Cardiac fibroblast (primary cell): ENCODE results near the gene PAPOLG.

Source experiments
- DNase-seq, 2 donors: peaks; one replicate each; pipeline versions ENCODE4 v3.0.0 to v3.0.0-alpha.2; 2010; ENCODE audit warnings: low read depth in 2 of 2
- H3K4me3 ChIP-seq, 2 donors: replicated peaks in 1 of 2; 1 replicate in 1 of 2; 2 replicates in 1 of 2; pipeline ENCODE4 v1.5.1; 2011; ENCODE audit warnings: low read depth in 2 of 2, low read length in 2 of 2, mild to moderate bottlenecking in 2 of 2, moderate library complexity in 1 of 2
- CTCF ChIP-seq: IDR thresholded peaks from one replicate; pipeline ENCODE4 v1.5.1; 2011; ENCODE audit warnings: low read depth, mild to moderate bottlenecking, low read length, inconsistent platforms

PAPOLG gene

GRCh38 chr2:60771508-60771907, 15.4 kb downstream of the PAPOLG start:
- no peak for DNase-seq
- no peak for TF ChIP-seq CTCF
- no peak overlapping the region for H3K4me3 ChIP-seq

GRCh38 chr2:60775048-60775639, 19.1 kb downstream of the PAPOLG start:
- H3K4me3 ChIP-seq = no peak overlapping the region
- TF ChIP-seq CTCF = no peak
- no peak for DNase-seq

- no peak for DNase-seq
- TF ChIP-seq CTCF = no peak
- H3K4me3 ChIP-seq = no peak overlapping the region
These were observed 22.3 kb downstream of the PAPOLG start for GRCh38 chr2:60778352-60778751.

GRCh38 chr2:60779426-60779825, 23.4 kb downstream of the PAPOLG start:
- TF ChIP-seq CTCF = no peak
- H3K4me3 ChIP-seq = no peak overlapping the region
- DNase-seq = no peak

- no peak for DNase-seq
- no peak overlapping the region for H3K4me3 ChIP-seq
These were observed 24.7 kb downstream of the PAPOLG start for GRCh38 chr2:60780721-60781120.

DNA sequence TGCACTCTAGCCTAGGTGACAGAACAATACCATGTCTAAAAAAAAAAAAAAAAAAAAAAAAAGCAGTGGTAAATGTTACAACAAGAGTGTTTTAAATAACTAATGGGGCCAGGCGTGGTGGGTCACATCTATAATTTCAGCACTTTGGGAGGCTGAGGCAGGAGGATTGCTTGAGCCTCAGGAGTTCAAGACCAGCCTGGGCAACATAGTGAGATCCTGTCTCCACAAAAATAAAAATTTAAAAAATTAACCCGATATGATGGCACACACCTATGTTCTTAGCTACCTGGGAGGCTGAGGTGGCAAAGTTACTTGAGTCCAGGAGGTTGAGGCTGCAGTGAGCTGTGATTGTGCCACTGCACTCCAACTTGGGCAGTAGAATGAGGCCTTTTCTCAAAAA, 37.1 kb downstream of the PAPOLG start:
- H3K4me3 ChIP-seq = no peak overlapping the region
- no peak for TF ChIP-seq CTCF
- no peak for DNase-seq

More at GRCh38 chr2:60780721-60781120, 24.7 kb downstream of the PAPOLG start:
- TF ChIP-seq CTCF = no peak

DNA sequence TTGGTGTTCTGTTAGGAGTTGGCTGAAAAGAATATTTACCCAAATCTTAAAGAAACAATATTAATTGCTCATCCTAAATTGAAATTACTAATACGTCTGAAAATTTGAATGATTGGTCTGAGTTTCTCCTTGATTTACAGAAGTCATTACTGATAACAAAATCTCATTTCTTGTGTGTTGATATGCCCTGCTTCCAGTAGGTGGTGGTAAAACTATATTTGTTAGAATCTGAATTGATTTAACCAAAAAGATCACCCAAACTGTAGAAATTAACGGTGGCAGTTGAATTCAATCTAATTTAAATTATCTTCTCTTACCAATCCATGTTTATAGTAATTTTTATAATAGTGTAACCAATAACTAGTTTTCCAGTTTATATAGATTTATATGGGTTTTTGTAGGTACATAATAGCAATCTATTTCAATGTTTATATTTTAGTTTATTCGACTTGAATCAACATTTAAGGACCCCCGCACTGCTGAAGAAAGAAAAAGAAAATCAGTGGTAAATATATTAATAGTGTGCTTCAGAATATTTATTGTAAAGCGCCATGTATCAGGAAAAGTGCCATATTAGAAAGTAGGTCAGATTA, 38.3 kb downstream of the PAPOLG start:
- no peak overlapping the region for H3K4me3 ChIP-seq
- TF ChIP-seq CTCF = peak; percentile 38
- peak; percentile 42 to 45 for DNase-seq
